Fibroblast of skin of right quadriceps (primary cell): ENCODE data around the gene ZSCAN10.
A peak's percentile ranks its signal among the peaks of the same experiment; 100 is the strongest.

Experiments used
- DNase-seq: peaks from one replicate; pipeline ENCODE4 v3.0.0-alpha.2; 2013

Gene ZSCAN10

DNA sequence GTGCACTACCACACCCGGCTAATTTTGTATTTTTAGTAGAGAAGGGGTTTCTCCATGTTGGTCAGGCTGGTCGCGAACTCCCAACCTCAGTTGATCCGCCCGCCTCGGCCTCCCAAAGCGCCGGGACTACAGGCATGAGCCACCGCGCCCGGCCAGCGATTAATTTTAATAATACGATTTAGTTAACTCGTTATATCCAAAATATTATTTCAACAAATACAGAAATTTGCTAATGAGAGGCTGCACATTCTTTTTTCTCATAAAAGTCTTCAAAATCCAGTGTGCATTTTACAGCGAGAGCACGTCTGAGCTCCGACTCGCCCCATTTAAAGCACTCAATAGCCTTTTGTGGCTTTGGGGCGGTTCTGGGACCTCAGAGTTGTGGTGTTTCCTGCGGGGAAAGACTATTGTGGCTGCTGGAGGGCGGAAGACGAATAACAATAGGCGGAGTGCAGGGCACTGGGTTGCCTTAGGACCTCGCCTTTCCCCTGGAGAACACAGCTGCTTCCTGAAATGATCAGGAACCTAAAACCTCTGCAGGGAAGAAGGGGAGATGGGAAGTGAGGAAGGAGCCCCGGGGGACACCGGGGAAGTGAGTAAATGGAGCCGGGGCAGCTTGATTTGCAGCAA is 2.9 kb upstream of the ZSCAN10 start:
- no peak for DNase-seq

DNA sequence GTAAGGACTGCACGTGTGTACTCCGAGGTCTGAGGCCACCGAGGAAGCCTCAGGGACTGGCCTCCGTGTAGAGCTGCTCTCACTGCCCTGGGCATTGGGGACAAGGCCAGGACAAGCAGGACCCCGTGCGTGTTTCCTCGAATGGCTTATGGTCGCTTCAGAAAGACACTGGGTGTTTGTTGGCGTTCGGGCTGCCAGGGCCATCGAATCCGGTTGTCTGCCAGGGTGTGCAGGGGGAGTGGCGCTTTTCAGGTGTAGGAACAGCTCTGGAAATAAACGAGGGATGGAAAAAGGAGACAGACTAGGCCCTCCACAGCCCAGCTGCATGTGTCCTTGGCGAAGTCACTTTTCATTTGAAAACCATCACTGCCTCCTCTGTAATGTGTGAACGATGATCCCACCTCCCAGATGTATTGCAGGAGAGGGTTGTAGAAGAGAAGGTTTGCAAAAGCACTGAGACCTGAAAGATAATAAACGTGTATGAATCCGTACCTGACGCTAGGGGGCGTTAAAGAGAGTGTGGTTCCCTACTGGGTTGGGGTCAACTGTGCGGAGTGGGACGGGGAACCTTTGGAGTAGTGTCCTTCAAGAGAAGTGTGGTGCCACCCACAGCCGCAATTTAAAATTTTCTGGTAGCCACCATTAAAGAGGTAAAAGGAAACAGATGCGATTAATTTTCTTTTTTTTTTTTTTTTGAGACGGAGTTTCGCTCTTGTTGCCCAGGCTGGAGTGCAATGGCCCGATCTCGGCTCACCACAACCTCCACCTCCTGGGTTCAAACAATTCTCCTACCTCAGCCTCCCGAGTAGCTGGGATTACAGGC is 2.1 kb upstream of the ZSCAN10 start:
- peak; percentile 28 for DNase-seq

DNA sequence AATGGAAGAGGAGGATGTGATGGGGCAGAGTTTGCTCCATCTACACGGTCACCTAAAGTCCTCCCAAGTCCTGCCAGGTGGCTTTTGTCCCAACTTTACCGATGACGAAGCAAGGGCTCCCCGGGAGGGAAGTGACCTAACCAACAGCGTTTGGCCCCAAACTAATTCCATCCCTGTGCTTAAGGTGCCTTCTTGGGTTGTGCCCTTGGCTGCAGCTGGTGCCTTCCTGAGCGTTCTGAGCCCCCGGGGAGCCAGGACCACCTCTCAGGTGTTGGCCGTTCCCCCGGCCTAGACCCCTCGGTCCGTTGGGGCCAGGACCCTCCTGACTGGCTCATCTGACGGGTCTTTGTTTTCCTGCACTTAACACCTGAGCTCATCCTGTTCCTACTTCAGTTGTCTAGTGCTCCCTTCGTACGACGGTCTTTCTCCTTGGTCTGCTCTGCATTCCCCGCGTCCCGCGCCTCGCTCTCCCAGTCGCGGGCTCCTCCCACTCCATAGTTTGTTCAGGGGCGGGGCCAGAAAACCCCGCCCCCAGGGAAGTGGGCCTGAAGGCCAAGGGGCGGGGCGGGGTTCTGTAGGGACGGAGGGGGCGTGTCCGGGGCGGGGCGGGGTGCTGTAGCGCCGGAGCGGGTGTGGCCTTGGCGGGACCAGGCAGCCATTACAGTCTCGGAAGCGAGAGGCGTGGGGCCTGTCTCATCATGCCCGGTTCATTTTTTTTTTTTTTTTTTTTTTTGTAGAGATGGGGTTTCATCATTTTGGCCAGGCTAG is 822 bp upstream of the ZSCAN10 start:
- DNase-seq, result peak; percentile 88

DNA sequence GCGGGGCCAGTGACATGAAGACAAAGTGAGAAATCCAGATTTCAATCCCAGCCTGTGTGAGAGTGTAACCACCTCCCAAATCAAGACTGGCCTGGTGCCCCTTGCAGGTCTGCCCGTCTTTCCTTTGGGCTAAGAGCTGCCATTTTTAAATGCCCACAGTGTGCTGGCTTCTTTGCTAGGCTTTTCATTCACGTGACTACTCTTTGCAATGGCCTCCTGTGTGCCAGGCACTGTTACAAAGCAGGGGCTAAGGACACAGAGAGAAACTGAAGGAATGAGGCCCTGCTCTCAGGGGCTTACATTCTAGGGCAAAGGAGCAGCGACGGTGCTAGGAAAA is 269 bp upstream of the ZSCAN10 start:
- no peak for DNase-seq

DNA sequence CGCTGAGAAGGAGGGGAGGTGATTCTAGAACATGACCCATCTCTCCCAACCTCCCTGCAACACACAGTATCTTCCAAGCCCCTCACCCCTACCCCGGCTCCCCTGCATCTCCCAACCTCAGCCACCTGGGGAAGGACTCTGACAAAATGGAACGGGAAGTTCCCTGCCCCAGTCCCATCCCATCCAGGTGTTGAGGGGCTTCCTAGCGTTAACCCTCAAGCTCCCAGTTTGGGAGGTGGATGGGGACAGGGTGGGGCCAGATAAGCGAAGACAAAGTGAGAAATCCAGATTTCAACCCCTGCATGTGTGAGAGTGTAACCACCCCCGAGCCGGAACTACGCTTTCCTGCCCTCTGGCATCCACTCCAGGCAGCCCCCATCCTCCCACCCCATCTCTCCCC is 1.8 kb downstream of the ZSCAN10 start:
- DNase-seq, result no peak

DNA sequence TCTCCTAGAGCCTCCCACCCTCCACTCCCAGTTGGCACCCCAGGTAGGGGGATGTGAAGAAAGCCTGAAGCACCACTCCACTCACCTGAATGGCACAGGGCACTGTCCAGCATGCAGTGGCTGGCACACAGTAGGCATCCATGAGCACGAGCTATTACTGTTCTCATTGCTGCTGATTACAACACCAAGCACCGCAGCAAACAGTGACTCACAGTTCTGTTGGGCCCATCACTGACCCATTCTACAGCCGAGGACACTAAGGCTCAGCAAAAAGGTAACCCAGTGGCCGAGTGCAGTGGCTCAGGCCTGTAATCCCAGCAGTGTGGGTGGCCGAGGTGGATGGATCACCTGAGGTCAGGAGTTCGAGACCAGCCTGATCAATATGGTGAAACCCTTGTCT is 2.7 kb downstream of the ZSCAN10 start:
- DNase-seq, result no peak

DNA sequence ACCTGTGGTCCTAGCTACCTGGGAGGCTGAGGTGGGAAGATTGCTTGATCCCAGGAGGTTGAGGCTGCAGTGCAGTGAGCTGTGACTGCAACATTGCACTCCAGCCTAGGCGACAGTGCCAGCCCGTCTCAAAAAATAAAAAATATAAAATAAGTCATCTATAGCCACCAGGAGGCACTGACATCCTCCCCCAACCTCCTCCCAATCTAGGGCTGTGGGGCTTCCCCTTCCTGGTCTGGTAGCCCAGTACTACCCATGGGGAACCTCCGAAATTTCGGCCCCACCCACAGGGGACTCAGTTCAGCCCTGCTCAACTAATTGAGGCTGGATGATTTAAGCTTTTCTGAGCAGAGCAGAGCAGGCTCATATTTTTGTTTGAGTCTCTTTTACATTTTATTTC is 3.2 kb downstream of the ZSCAN10 start:
- no peak for DNase-seq

DNA sequence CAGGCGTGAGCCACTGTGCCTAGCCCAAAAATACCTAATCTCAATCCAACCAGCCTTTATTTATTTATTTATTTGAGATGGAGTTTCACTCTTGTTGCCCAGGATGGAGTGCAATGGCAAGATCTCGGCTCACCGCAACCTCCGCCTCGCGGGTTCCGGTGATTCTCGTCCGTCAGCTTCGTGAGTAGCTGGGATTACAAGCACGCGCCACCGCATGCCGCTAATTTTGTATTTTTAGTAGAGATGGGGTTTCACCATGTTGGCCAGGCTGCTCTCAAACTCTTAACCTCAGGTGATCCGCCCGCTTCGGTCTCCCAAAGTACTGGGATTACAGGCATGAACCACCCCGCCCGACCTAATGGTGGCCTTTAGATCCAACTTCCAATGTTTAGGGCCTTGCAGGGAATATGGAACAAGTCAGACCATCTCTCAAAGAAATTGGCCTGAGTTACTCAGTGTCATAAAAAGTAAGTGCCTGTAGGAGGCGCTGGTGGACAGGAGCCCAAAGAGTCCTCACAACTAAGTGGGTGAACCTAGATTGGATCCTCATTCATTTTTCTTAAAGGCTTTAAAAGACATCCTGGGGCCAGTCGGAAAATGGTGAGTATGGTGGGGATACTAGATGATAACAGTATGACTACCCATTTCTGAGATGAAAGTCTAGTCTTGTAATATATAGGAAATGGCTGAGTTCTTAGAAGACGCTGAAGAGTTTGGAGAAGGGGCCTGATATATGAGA is 4.6 kb downstream of the ZSCAN10 start:
- no peak for DNase-seq

DNA sequence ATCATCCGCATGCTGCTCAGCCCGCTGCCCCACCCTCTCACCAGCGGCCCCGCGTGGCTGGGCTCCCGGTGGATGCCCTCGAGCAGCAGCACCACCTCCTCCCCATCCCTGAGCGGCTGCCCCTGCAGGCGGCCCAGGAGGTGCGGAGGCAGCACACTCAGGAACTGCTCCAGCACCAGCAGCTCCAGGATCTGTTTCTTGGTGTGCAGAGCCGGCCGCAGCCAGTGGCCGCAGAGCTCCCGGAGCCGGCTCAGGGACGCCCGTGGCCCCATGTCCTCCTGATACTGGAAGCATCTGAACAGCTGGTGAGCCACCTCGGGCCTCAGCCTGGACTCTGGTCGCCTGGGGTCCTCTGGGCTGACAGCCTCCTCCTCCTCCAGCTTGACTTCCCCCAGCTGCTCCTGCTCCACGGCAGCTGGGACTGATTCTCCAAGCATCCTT is 6.6 kb downstream of the ZSCAN10 start:
- DNase-seq, result no peak

DNA sequence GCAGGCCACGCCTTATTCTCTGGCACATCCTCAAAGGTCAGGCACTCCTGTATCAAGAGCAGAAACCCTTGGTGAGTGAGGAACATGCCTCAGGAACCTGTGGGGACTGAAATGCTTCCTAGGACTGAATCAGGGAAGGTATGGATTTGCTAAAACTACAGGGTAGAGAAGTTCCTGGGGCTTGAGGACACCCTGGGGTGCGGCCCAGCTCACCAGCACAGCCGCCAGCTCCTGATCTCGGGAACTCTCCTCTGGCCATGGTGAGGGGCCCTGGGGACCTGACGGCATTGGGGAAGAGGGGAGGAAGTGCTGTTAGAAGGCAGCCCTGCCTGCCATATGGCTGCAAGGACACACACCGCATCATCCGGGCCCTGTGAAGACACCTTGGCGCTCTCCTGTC is 7.5 kb downstream of the ZSCAN10 start:
- no peak for DNase-seq

DNA sequence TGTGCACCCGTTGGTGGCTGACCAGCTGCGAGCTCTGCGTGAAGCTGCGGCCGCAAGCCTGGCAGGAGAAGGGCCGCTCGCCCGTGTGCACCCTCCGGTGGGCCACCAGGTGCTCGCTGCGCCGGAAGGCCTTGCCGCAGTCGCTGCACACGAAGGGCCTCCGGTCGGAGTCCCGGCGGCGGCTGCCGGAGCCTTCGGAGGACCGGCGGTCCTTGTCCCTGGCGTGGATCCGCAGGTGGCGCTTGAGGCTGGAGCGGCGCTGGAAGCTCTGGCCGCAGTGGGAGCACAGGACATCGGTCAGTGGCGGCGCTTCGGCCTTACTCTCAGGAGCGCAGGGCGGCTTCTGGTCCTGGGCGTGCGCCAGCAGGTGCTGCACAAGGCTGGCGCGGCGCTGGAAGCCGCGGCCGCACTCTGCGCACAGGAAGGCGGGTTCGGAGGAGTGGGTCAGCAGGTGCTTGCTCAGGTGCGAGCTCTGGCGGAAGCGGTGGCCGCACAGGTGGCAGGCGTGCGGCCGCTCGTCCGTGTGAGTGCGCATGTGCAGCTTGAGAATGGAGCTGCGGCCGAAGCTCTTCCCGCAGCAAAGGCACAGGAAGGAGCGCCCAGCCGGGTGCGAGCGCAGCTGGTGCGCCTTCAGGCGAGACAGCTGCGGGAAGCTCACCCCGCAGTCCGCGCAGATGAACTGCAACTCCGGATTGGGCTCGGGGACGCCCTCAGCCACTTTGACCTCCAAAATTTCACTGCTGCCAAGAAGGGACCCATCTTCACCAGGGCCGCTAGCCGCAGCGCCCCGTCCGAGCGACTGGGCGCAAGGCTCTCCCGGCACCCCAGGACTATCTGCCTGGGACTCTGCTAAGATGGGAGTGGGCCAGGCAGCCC is 9.1 kb downstream of the ZSCAN10 start:
- no peak for DNase-seq

DNA sequence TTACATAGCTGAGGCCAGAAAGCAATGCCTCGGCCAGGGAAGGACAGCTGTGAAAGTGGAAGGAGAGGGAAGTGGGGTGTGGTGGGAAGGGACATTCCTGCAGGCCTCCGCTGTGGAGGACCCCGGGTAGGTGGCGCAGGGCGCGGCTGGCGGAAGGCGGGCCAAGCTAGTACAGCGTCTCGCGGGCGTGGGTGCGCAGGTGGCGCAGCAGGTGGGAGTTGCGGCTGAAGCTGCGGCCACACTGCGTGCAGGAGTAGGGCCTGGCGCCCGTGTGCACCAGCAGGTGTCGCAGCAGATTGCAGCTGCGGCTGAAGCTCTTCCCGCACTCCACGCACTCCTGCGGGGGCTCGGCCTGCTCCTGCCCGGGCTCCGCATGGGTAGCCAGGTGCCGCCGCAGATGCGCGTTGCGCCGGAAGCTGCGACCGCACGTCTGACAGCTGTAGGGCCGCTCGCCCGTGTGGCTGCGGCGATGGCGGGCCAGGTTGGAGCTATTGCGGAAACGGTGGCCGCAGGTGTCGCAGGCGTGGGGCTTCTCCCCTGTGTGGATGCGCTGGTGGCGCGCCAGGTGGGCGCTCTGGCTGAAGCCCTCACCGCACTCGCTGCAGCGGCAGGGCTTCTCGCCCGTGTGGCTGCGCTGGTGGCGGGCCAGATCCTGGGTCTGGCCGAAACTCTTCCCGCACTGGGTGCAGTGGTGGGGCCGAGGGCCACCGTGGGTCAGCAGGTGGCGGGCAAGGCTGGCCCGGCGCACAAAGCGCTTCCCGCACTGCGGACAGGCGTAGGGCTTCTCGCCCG is 10.0 kb downstream of the ZSCAN10 start:
- no peak for DNase-seq

DNA sequence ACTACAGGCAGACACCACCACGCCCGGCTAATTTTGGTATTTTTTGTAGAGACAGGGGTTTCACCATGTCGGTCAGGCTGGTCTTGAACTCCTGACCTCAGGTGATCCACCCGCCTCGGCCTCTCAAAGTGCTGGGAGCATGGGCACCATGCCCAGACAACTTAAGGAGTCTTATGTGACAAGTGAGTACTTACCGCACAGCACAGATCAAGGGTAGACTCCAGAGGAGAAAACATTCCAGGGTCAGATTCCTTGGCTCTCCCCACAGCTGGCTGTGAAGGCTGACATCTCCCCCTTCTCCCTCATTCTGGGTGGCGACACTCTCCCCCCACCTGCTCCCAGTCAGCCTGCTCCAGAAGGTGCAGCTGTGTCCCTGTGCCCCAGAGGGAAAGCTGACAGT is 10.6 kb downstream of the ZSCAN10 start:
- DNase-seq, result no peak

DNA sequence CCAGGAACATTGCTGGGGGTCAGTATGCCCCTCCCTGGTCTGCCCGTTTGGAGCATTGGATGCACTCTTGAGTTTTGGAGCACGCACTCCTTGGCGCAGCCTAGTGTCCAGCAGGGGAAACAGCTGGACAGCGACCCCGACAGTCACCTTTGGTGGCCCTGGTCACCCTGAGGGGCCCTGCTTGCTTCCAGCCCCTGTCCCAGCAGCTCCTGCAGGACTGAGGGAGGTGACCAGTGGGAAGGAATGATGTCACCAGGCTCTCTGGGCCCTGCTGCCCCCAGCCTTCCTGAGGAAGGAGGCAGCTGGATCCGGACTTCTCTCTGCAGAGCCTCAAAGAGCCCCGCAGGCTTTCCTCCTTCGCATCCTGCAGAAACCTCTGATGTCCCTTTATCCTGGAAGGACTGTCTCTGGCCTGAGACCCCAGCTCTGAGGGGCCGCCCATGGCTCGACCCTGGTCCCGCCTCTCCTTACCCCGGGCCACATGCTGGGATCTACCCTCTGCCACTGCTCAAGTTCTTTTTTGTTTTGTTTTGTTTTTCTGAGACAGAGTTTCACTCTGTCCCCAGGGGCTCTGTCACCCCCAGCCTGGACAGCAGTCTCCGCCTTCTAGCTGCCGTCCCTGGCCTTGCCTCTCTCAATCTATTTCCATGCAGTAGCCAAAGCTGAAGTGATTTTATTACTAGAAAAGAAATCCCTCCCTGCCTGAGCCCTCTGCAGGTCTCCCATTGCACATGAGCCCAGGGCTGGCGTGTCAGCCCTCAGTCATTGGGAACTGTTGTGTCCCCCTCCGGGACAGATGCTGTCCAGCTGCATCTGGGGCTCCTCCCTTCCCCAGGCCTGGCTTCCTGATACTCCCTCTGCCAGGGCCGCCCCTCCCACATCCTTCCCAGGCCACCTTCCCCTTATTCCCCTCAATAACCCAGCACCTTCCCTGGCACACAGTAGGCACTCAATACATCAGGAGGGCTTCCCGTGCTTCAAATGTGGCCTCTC is 11.6 kb downstream of the ZSCAN10 start:
- no peak for DNase-seq

DNA sequence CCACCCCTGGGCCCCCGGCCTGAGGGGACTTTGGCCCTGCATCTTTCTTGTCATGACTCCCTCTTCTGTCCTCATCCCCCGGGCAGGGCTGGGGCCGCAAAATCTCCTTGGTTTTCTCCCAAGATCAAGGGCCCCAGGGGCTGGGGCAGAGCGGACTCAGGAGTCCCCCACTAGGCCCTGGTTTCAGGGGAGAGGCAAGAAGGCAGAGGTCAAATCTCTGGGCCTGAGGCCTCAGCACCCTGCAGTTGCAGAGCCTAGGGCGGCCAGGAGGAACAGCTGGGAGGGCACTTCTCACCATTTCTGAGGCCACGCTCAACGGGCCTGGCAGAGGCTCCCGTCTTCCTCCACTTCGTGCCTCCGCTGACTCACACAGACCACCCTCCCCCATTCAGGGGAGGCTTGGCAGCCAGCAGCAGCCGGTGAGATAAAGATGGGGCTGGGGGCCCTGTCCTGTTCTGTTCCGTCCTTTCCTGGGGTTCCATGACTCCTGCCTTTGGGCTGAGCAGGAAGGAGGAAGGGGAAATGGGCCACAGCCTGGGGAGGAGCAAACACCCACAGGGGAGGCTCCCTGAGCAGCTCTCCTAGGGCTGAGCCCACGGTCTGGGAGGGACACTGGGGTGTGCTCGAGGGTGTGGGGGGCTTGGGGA is 12.4 kb downstream of the ZSCAN10 start:
- DNase-seq, result no peak

DNA sequence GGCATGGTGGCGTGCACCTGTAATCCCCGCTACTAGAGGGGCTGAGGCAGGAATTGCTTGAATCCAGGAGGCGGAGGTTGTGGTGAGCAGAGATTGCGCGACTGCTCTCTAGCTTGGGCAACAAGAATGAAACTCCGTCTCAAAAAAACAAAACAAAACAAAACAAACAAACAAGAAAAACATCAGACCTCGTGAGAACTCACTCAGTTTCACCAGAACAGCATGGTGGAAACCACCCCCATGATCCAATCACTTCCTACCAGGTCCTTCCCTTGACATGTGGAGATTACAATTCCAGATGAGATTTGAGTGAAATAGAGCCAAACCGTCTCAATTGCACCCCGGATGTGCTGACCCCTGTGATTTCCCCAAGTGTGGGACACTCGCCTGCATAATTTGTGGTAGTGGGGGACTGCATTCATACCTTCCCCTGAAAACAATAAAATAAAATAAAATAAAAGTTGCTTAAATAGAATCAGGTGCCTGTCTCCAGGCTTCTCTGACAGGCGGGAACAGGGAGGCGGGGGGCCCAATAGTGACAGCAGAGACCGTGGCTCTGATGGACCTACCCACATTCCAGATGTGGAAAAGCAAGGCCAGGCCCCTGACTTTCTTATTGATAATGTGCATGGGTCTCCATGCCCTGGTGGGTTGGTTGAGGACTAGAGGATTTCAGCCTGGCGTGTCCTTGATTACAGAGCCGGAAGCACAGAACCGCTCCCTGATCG is 13.1 kb downstream of the ZSCAN10 start:
- DNase-seq, result no peak

DNA sequence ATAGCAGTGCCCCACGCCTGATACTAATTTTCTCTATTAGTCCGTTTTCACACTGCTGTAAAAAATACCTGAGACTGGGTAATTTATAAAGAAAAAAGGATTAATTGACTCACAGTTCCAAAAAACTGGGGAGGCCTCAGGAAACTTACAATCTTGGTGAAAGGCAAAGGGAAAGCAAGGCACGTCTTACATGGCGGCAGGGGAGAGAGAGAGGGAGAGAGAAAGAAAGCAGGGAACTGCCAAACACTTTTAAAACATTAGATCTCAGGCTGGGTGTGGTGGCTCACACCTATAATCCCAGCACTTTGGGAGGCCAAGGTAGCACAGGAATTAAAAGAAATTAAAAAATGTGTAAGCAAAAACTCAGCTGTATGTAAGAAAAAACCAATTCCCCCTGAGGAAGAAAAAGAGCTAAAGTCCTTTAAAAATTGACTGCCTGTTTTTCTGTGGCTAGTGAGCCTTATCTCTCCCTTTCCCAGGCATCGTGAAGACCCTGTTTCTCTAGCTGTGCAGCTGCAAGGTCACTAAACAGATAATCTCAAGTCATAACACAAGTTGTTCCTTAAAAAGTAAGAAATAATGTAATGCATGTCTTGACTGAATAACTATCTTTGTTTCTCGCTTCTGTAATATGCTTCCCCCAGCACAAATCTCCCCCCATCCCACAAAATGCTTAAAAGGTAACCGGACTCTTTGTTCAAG is 14.0 kb downstream of the ZSCAN10 start:
- DNase-seq, result no peak

DNA sequence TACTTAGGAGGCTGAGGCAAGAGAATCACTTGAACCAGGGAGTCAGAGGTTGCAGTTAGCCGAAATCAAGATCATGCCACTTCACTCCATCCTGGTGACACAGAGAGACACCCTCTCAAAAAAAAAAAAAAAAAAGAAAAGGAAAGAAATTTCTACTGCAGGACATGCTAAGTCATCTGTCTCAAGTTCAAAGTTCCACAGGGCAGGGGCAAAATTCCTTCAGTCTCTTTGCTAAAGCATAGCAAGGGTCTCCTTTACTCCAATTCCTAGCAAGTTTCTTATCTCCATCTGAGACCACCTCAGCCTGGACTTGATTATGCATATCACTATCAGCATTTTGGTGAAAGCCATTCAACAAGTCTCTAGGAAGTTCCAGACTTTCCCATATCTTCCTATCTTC is 14.6 kb downstream of the ZSCAN10 start:
- no peak for DNase-seq
